GM23338 (cell line): ENCODE measurements around the gene MRM2. TPM values are rescaled to one million over a fixed set of nuclear protein-coding genes. Genes with fewer than 3 reads are reported as not detected.

Experiments
- ATAC-seq: fragments of 200-7000 bp; cut with Tn5 transposase; 3 replicates; pipeline ENCODE4 v1.9.1; 2020
- DNase-seq: peaks from one replicate; pipeline ENCODE4 v3.0.0-alpha.2; 2015; ENCODE audit warnings: low spot score
- H2AFZ ChIP-seq: fragments of 200-600 bp; sonication (generic); 2 replicates; pipeline ENCODE4 v1.8.0; 2016; ENCODE audit warnings: antibody characterized with exemption, mild to moderate bottlenecking, moderate library complexity
- H3F3A ChIP-seq: fragments of 200-600 bp; sonication (generic); replicated peaks from 2 replicates; pipeline ENCODE4 v1.8.0; 2017; ENCODE audit warnings: antibody characterized with exemption, mixed run types, low read depth
- H3K27ac ChIP-seq: fragments of 200-600 bp; sonication (generic); 2 replicates; pipeline ENCODE4 v1.6.1; 2016; ENCODE audit warnings: low read depth
- H3K27me3 ChIP-seq: fragments of 200-600 bp; sonication (generic); 2 replicates; pipeline ENCODE4 v1.8.0; 2016; ENCODE audit warnings: mild to moderate bottlenecking, mixed run types, moderate library complexity; ENCODE audit not compliant: insufficient read depth
- H3K36me3 ChIP-seq: fragments of 200-600 bp; sonication (generic); 2 replicates; pipeline ENCODE4 v1.8.0; 2016; ENCODE audit warnings: mild to moderate bottlenecking; ENCODE audit not compliant: insufficient read depth
- H3K4me1 ChIP-seq: fragments of 200-600 bp; sonication (generic); 2 replicates; pipeline ENCODE4 v1.8.0; 2016; ENCODE audit warnings: mild to moderate bottlenecking, moderate library complexity; ENCODE audit not compliant: insufficient read depth
- H3K4me2 ChIP-seq: fragments of 200-600 bp; sonication (generic); 2 replicates; pipeline ENCODE4 v1.7.1; 2017; ENCODE audit warnings: mixed run types
- H3K4me3 ChIP-seq: fragments of 200-600 bp; sonication (generic); 2 replicates; pipeline ENCODE4 v1.6.1; 2016; ENCODE audit warnings: mixed run types
- H3K79me2 ChIP-seq: fragments of 200-600 bp; sonication (generic); replicated peaks from 2 replicates; pipeline ENCODE4 v1.8.0; 2017; ENCODE audit warnings: mild to moderate bottlenecking; ENCODE audit not compliant: insufficient read depth
- H3K9me2 ChIP-seq: fragments of 200-600 bp; sonication (generic); 2 replicates; pipeline ENCODE4 v1.8.0; 2017; ENCODE audit not compliant: insufficient read depth
- H4K20me1 ChIP-seq: fragments of 200-600 bp; sonication (generic); replicated peaks from 2 replicates; pipeline ENCODE4 v1.8.0; 2017; ENCODE audit warnings: mild to moderate bottlenecking; ENCODE audit not compliant: insufficient read depth
- H3K27ac Mint-ChIP-seq: 2 replicates; pipeline ENCODE4 v1.8.0; 2020; ENCODE audit warnings: inconsistent platforms, mild to moderate bottlenecking, moderate library complexity, mixed read lengths
- H3K27me3 Mint-ChIP-seq: 3 replicates; pipeline ENCODE4 v1.8.0; 2022; ENCODE audit warnings: low read depth, mild to moderate bottlenecking, moderate library complexity, mixed read lengths, inconsistent platforms; ENCODE audit not compliant: insufficient read depth, poor library complexity
- H3K36me3 Mint-ChIP-seq: 3 replicates; pipeline ENCODE4 v1.8.0; 2021; ENCODE audit warnings: low read depth, mild to moderate bottlenecking, inconsistent platforms, moderate library complexity, mixed read lengths
- H3K4me1 Mint-ChIP-seq: 3 replicates; pipeline ENCODE4 v1.8.0; 2020; ENCODE audit warnings: mild to moderate bottlenecking, inconsistent platforms, mixed read lengths
- H3K4me3 Mint-ChIP-seq: 3 replicates; pipeline ENCODE4 v1.8.0; 2021; ENCODE audit warnings: moderate library complexity, mild to moderate bottlenecking, inconsistent platforms, mixed read lengths
- H3K9me3 Mint-ChIP-seq: 3 replicates; pipeline ENCODE4 v1.8.0; 2020; ENCODE audit warnings: moderate library complexity, mild to moderate bottlenecking, inconsistent platforms, mixed read lengths
- CREB1 ChIP-seq: fragments of 250-450 bp; sonication (Bioruptor Pico); IDR thresholded peaks from 2 replicates; pipeline ENCODE4 v1.5.0; 2020; ENCODE audit warnings: low read depth, mild to moderate bottlenecking, moderate library complexity
- EZH2 ChIP-seq: fragments of 200-600 bp; sonication (generic); IDR thresholded peaks from one replicate; pipeline ENCODE4 v1.8.0; 2017; ENCODE audit warnings: antibody characterized with exemption, mild to moderate bottlenecking, low read depth; ENCODE audit not compliant: unreplicated experiment
- EZH2phosphoT487 ChIP-seq: fragments of 200-600 bp; sonication (generic); IDR thresholded peaks from one replicate; pipeline ENCODE4 v1.8.1; 2018; ENCODE audit warnings: antibody characterized with exemption; ENCODE audit not compliant: unreplicated experiment
- JUNB ChIP-seq: IDR thresholded peaks from one replicate; pipeline ENCODE4 v1.6.1; 2016; ENCODE audit warnings: antibody characterized with exemption; ENCODE audit not compliant: unreplicated experiment
- NANOG ChIP-seq: IDR thresholded peaks from 2 replicates; pipeline ENCODE4 v1.6.1; 2016; ENCODE audit warnings: antibody characterized with exemption, borderline replicate concordance
- POLR2AphosphoS5 ChIP-seq: IDR thresholded peaks from 2 replicates; pipeline ENCODE4 v1.6.1; 2016; ENCODE audit warnings: antibody characterized with exemption, low read depth
- STAT1 ChIP-seq: IDR thresholded peaks from one replicate; pipeline ENCODE4 v1.6.1; 2016; ENCODE audit warnings: antibody characterized with exemption; ENCODE audit not compliant: unreplicated experiment
- ZNF114 ChIP-seq: fragments of 250-450 bp; sonication (Bioruptor Pico); IDR thresholded peaks from 2 replicates; pipeline ENCODE4 v1.5.0; 2020; ENCODE audit warnings: mild to moderate bottlenecking, moderate library complexity
- ZNF331 ChIP-seq: fragments of 250-450 bp; sonication (Bioruptor Pico); IDR thresholded peaks from 2 replicates; pipeline ENCODE4 v1.5.0; 2020; ENCODE audit warnings: low read depth, mild to moderate bottlenecking, moderate library complexity
- polyA plus RNA-seq: library from polyadenylated mRNA; unstranded; fragments of >200 nt; fragmentation: Nextera tagmentation; extraction: Ambion mirVana; gene quantifications from 2 replicates; pipeline ENCODE4 v1.2.1, GENCODE V29; 2016
- total RNA-seq: library from RNA; depleted of rRNA; stranded (reverse); fragments of >200 nt; shearing (Covaris generic); gene quantifications from 2 replicates; pipeline ENCODE4 v1.2.3, GENCODE V29; 2014
- TF ChIP-seq, protein P1 (sequence below): IDR thresholded peaks from 2 replicates; pipeline ENCODE4 v1.6.1; 2016; ENCODE audit warnings: antibody characterized with exemption
- TF ChIP-seq, protein P2 (sequence below): IDR thresholded peaks from one replicate; pipeline ENCODE4 v1.6.1; 2018; ENCODE audit warnings: antibody characterized with exemption; ENCODE audit not compliant: unreplicated experiment
- TF ChIP-seq, protein P3 (sequence below): fragments of 250-450 bp; sonication (Bioruptor Pico); IDR thresholded peaks from 2 replicates; pipeline ENCODE4 v1.5.0; 2020; ENCODE audit warnings: mild to moderate bottlenecking, moderate library complexity

The MRM2 gene
- total and polyA plus RNA-seq, 2 experiments from 2014 or later: 30.0 to 37.8 TPM

DNA sequence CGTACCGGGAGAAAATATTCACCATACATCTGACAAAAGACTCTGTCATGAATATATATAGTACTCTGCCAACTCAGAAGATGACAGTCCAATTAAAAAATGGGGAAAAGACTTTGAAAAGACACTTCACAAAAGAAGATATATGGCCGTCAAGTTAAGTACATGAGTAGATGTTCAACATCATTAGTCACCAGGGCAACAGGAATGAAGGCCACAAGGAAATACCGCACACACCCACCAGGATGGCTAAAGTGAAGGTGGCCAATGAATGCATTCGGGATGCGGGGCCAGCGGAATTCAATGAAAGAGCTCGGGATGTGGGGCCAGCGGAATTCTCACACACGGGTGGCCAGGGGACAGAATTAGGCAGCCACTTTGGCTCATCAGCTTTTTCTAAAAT lies 51.5 kb downstream of the MRM2 start:
- H3K36me3 Mint-ChIP-seq: peaks cover 66% of the 10 kb centered on the region
- Histone ChIP-seq H3K4me3 (no peak overlapping the region), H3K36me3 (peaks cover 3% of the 10 kb centered on the region), H3K4me2 (no peak overlapping the region), H3K9me2 (no peaks in the 10 kb centered on the region; the same call in 1 of the 2 replicates), H3K79me2 (peaks cover 39% of the 10 kb centered on the region), H3K27ac (no peak overlapping the region), H4K20me1 (peaks cover 6% of the 10 kb centered on the region; the same call in 1 of the 2 replicates), H3K4me1 (no peaks in the 10 kb centered on the region), H2AFZ (no peak overlapping the region), H3K27me3 (no peaks in the 10 kb centered on the region), H3F3A (no peaks in the 10 kb centered on the region)
- TF ChIP-seq, protein P1, sequence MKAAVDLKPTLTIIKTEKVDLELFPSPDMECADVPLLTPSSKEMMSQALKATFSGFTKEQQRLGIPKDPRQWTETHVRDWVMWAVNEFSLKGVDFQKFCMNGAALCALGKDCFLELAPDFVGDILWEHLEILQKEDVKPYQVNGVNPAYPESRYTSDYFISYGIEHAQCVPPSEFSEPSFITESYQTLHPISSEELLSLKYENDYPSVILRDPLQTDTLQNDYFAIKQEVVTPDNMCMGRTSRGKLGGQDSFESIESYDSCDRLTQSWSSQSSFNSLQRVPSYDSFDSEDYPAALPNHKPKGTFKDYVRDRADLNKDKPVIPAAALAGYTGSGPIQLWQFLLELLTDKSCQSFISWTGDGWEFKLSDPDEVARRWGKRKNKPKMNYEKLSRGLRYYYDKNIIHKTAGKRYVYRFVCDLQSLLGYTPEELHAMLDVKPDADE: no peak
- TF ChIP-seq EZH2 (no peak), ZNF114 (no peak), NANOG (no peak), EZH2phosphoT487 (no peak), STAT1 (no peak), POLR2AphosphoS5 (no peak), JUNB (no peak), CREB1 (no peak), ZNF331 (no peak)
- TF ChIP-seq, protein P2, sequence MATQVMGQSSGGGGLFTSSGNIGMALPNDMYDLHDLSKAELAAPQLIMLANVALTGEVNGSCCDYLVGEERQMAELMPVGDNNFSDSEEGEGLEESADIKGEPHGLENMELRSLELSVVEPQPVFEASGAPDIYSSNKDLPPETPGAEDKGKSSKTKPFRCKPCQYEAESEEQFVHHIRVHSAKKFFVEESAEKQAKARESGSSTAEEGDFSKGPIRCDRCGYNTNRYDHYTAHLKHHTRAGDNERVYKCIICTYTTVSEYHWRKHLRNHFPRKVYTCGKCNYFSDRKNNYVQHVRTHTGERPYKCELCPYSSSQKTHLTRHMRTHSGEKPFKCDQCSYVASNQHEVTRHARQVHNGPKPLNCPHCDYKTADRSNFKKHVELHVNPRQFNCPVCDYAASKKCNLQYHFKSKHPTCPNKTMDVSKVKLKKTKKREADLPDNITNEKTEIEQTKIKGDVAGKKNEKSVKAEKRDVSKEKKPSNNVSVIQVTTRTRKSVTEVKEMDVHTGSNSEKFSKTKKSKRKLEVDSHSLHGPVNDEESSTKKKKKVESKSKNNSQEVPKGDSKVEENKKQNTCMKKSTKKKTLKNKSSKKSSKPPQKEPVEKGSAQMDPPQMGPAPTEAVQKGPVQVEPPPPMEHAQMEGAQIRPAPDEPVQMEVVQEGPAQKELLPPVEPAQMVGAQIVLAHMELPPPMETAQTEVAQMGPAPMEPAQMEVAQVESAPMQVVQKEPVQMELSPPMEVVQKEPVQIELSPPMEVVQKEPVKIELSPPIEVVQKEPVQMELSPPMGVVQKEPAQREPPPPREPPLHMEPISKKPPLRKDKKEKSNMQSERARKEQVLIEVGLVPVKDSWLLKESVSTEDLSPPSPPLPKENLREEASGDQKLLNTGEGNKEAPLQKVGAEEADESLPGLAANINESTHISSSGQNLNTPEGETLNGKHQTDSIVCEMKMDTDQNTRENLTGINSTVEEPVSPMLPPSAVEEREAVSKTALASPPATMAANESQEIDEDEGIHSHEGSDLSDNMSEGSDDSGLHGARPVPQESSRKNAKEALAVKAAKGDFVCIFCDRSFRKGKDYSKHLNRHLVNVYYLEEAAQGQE: no peak
- TF ChIP-seq, protein P3, sequence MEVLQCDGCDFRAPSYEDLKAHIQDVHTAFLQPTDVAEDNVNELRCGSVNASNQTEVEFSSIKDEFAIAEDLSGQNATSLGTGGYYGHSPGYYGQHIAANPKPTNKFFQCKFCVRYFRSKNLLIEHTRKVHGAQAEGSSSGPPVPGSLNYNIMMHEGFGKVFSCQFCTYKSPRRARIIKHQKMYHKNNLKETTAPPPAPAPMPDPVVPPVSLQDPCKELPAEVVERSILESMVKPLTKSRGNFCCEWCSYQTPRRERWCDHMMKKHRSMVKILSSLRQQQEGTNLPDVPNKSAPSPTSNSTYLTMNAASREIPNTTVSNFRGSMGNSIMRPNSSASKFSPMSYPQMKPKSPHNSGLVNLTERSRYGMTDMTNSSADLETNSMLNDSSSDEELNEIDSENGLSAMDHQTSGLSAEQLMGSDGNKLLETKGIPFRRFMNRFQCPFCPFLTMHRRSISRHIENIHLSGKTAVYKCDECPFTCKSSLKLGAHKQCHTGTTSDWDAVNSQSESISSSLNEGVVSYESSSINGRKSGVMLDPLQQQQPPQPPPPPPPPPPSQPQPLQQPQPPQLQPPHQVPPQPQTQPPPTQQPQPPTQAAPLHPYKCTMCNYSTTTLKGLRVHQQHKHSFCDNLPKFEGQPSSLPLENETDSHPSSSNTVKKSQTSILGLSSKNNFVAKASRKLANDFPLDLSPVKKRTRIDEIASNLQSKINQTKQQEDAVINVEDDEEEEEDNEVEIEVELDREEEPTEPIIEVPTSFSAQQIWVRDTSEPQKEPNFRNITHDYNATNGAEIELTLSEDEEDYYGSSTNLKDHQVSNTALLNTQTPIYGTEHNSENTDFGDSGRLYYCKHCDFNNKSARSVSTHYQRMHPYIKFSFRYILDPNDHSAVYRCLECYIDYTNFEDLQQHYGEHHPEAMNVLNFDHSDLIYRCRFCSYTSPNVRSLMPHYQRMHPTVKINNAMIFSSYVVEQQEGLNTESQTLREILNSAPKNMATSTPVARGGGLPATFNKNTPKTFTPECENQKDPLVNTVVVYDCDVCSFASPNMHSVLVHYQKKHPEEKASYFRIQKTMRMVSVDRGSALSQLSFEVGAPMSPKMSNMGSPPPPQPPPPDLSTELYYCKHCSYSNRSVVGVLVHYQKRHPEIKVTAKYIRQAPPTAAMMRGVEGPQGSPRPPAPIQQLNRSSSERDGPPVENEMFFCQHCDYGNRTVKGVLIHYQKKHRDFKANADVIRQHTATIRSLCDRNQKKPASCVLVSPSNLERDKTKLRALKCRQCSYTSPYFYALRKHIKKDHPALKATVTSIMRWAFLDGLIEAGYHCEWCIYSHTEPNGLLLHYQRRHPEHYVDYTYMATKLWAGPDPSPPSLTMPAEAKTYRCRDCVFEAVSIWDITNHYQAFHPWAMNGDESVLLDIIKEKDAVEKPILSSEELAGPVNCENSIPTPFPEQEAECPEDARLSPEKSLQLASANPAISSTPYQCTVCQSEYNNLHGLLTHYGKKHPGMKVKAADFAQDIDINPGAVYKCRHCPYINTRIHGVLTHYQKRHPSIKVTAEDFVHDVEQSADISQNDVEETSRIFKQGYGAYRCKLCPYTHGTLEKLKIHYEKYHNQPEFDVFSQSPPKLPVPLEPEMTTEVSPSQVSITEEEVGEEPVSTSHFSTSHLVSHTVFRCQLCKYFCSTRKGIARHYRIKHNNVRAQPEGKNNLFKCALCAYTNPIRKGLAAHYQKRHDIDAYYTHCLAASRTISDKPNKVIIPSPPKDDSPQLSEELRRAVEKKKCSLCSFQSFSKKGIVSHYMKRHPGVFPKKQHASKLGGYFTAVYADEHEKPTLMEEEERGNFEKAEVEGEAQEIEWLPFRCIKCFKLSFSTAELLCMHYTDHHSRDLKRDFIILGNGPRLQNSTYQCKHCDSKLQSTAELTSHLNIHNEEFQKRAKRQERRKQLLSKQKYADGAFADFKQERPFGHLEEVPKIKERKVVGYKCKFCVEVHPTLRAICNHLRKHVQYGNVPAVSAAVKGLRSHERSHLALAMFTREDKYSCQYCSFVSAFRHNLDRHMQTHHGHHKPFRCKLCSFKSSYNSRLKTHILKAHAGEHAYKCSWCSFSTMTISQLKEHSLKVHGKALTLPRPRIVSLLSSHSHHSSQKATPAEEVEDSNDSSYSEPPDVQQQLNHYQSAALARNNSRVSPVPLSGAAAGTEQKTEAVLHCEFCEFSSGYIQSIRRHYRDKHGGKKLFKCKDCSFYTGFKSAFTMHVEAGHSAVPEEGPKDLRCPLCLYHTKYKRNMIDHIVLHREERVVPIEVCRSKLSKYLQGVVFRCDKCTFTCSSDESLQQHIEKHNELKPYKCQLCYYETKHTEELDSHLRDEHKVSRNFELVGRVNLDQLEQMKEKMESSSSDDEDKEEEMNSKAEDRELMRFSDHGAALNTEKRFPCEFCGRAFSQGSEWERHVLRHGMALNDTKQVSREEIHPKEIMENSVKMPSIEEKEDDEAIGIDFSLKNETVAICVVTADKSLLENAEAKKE (CRISPR knock-in tag): no peak
- no peaks in the 10 kb centered on the region for H3K27me3 Mint-ChIP-seq
- DNase-seq (no peak), ATAC-seq (no peak)
- H3K27ac Mint-ChIP-seq: no peak overlapping the region
- peaks cover 5% of the 10 kb centered on the region for H3K9me3 Mint-ChIP-seq
- H3K4me3 Mint-ChIP-seq: no peak overlapping the region
- no peaks in the 10 kb centered on the region for H3K4me1 Mint-ChIP-seq
